Measurements from ENCODE around the gene PCBD2.

Gene PCBD2

GRCh38 chr5:135004376-135004775 is 99.4 kb downstream of the PCBD2 start:
- TF ChIP-seq CTCF (IDR thresholded peaks at IDR 0.05; ENCODE audit: borderline replicate concordance, extremely low read depth, low read length, poor library complexity, severe bottlenecking) (no peak), EZH2 (IDR thresholded peaks at IDR 0.05; ENCODE audit: borderline replicate concordance, low read depth, low read length, severe bottlenecking) (no peak)
- no peak for DNase-seq
- Histone ChIP-seq H2AFZ (ENCODE audit: low read depth, low read length) (no peak overlapping the region), H3K27ac (ENCODE audit: low read length) (no peak overlapping the region), H3K4me1 (ENCODE audit: insufficient read depth, low read length) (no peaks in the 10 kb centered on the region), H3K9ac (ENCODE audit: low read depth, low read length) (no peak overlapping the region), H3K4me3 (ENCODE audit: low read depth in 1 of 2, low read length in 2 of 2) (no peak overlapping the region), H3K9me3 (ENCODE audit: insufficient read depth, low read length, severe bottlenecking) (no peaks in the 10 kb centered on the region), H4K20me1 (ENCODE audit: insufficient read depth, low read length) (no peaks in the 10 kb centered on the region), H3K4me2 (ENCODE audit: insufficient read depth, low read length) (no peak overlapping the region), H3K36me3 (ENCODE audit: insufficient read depth, low read length) (no peaks in the 10 kb centered on the region), H3K79me2 (ENCODE audit: insufficient read depth, low read length) (no peaks in the 10 kb centered on the region), H3K27me3 (ENCODE audit: insufficient read depth, low read length, poor library complexity) (no peaks in the 10 kb centered on the region)
- ATAC-seq (ENCODE audit: insufficient read depth, low read depth): no peak

- TF ChIP-seq CTCF (IDR thresholded peaks at IDR 0.05; ENCODE audit: borderline replicate concordance, extremely low read depth, low read length, poor library complexity, severe bottlenecking) (no peak), EZH2 (IDR thresholded peaks at IDR 0.05; ENCODE audit: borderline replicate concordance, low read depth, low read length, severe bottlenecking) (no peak)
- H3K9ac ChIP-seq (ENCODE audit: low read depth, low read length): no peak overlapping the region
- H2AFZ ChIP-seq (ENCODE audit: low read depth, low read length): no peak overlapping the region
- ATAC-seq (ENCODE audit: insufficient read depth, low read depth) (no peak), DNase-seq (no peak)
- no peaks in the 10 kb centered on the region for H3K36me3 ChIP-seq (ENCODE audit: insufficient read depth, low read length)
- no peak overlapping the region for H3K27ac ChIP-seq (ENCODE audit: low read length)
- H3K27me3 ChIP-seq (ENCODE audit: insufficient read depth, low read length, poor library complexity): no peaks in the 10 kb centered on the region
- H4K20me1 ChIP-seq (ENCODE audit: insufficient read depth, low read length): no peaks in the 10 kb centered on the region
- no peaks in the 10 kb centered on the region for H3K4me1 ChIP-seq (ENCODE audit: insufficient read depth, low read length)
- H3K9me3 ChIP-seq (ENCODE audit: insufficient read depth, low read length, severe bottlenecking): no peaks in the 10 kb centered on the region
- H3K4me2 ChIP-seq (ENCODE audit: insufficient read depth, low read length): no peak overlapping the region
- H3K4me3 ChIP-seq (ENCODE audit: low read depth in 1 of 2, low read length in 2 of 2): no peak overlapping the region
- H3K79me2 ChIP-seq (ENCODE audit: insufficient read depth, low read length): no peaks in the 10 kb centered on the region
Measured at GRCh38 chr5:135005076-135005475, 100.1 kb downstream of the PCBD2 start.

DNA sequence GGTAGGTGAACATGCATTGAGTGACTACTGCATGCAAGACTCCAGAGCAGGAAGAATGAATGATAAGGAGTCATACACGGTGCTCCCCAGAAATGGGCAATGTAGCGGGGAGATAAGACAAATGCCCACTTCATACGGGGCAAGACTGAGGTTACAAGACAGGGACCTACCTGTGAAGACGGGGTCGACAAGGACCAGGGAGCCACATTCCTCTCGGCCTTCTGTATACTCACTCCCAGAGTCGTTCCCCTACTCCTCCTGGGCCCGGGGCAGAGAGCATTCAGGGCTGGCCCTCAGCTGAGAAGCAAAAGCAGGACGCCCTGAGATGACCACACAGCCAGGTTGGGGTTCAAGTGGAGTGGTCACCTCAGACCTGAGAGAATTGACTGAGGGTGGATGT is 102.4 kb downstream of the PCBD2 start:
- H4K20me1 ChIP-seq (ENCODE audit: insufficient read depth, low read length): no peaks in the 10 kb centered on the region
- no peak overlapping the region for H2AFZ ChIP-seq (ENCODE audit: low read depth, low read length)
- ATAC-seq (ENCODE audit: insufficient read depth, low read depth) (no peak), DNase-seq (no peak)
- no peaks in the 10 kb centered on the region for H3K27me3 ChIP-seq (ENCODE audit: insufficient read depth, low read length, poor library complexity)
- TF ChIP-seq EZH2 (IDR thresholded peaks at IDR 0.05; ENCODE audit: borderline replicate concordance, low read depth, low read length, severe bottlenecking) (no peak), CTCF (IDR thresholded peaks at IDR 0.05; ENCODE audit: borderline replicate concordance, extremely low read depth, low read length, poor library complexity, severe bottlenecking) (no peak)
- H3K79me2 ChIP-seq (ENCODE audit: insufficient read depth, low read length): no peaks in the 10 kb centered on the region
- no peak overlapping the region for H3K4me3 ChIP-seq (ENCODE audit: low read depth in 1 of 2, low read length in 2 of 2)
- no peak overlapping the region for H3K9ac ChIP-seq (ENCODE audit: low read depth, low read length)
- no peak overlapping the region for H3K4me2 ChIP-seq (ENCODE audit: insufficient read depth, low read length)
- H3K4me1 ChIP-seq (ENCODE audit: insufficient read depth, low read length): no peaks in the 10 kb centered on the region
- H3K27ac ChIP-seq (ENCODE audit: low read length): no peak overlapping the region
- H3K36me3 ChIP-seq (ENCODE audit: insufficient read depth, low read length): no peaks in the 10 kb centered on the region
- H3K9me3 ChIP-seq (ENCODE audit: insufficient read depth, low read length, severe bottlenecking): no peaks in the 10 kb centered on the region

Measured in DND-41 (cell line).